Liver (tissue), 9 donors: ENCODE data around the gene LEMD2. TPM values are rescaled to one million over a fixed set of nuclear protein-coding genes. Genes with fewer than 3 reads are reported as not detected.

Source experiments
- DNase-seq: peaks from one replicate; pipeline ENCODE4 v3.0.0-alpha.2; 2017; ENCODE audit warnings: low spot score
- H3K27ac ChIP-seq, 2 donors: one replicate each; pipeline ENCODE4 v1.7.0; 2013; ENCODE audit warnings: inconsistent platforms in 2 of 2, low read length in 2 of 2, control low read depth in 1 of 2, low read depth in 1 of 2, mild to moderate bottlenecking in 1 of 2
- H3K27me3 ChIP-seq, 4 donors: one replicate each; pipeline versions ENCODE4 v1.6.1 to v1.7.0; 2013; ENCODE audit warnings: low read length in 3 of 4, inconsistent platforms in 1 of 4, mild to moderate bottlenecking in 1 of 4, moderate library complexity in 1 of 4; ENCODE audit not compliant: control insufficient read depth in 4 of 4, insufficient read depth in 4 of 4
- H3K36me3 ChIP-seq, 4 donors: one replicate each; pipeline versions ENCODE4 v1.6.1 to v1.7.0; 2013; ENCODE audit warnings: low read length in 3 of 4, mild to moderate bottlenecking in 3 of 4, low read depth in 1 of 4, moderate library complexity in 1 of 4; ENCODE audit not compliant: control insufficient read depth in 4 of 4, insufficient read depth in 3 of 4
- H3K4me1 ChIP-seq, 4 donors: one replicate each; pipeline versions ENCODE4 v1.6.1 to v1.7.0; 2013; ENCODE audit warnings: low read length in 3 of 4, mild to moderate bottlenecking in 3 of 4, moderate library complexity in 1 of 4; ENCODE audit not compliant: control insufficient read depth in 4 of 4, insufficient read depth in 4 of 4
- H3K4me3 ChIP-seq, 3 donors: one replicate each; pipeline versions ENCODE4 v1.6.1 to v1.7.0; 2013; ENCODE audit warnings: low read length in 3 of 3, control low read depth in 1 of 3, low read depth in 1 of 3, mild to moderate bottlenecking in 1 of 3
- H3K9ac ChIP-seq, 2 donors: one replicate each; pipeline ENCODE4 v1.7.0; 2013; ENCODE audit warnings: low read length in 2 of 2, mild to moderate bottlenecking in 2 of 2, moderate library complexity in 2 of 2, control low read depth in 1 of 2, low read depth in 1 of 2
- H3K9me3 ChIP-seq, 4 donors: one replicate each; pipeline versions ENCODE4 v1.6.1 to v1.7.0; 2013; ENCODE audit warnings: low read length in 3 of 4; ENCODE audit not compliant: control insufficient read depth in 4 of 4
- EGR1 ChIP-seq, 2 donors: IDR thresholded peaks; 2 replicates each; pipeline ENCODE4 v1.6.1; 2016 to 2018; ENCODE audit warnings: antibody characterized with exemption in 2 of 2, low read depth in 2 of 2
- FOXA1 ChIP-seq: IDR thresholded peaks from 2 replicates; pipeline ENCODE4 v1.6.1; 2016; ENCODE audit warnings: antibody characterized with exemption
- FOXA2 ChIP-seq: IDR thresholded peaks from 2 replicates; pipeline ENCODE4 v1.6.1; 2016; ENCODE audit warnings: antibody characterized with exemption
- GABPA ChIP-seq, 2 donors: IDR thresholded peaks in 1 of 2; conservative IDR thresholded peaks in 1 of 2; 2 replicates each; pipeline ENCODE4 v1.6.1; 2016; ENCODE audit warnings: antibody characterized with exemption in 2 of 2, mild to moderate bottlenecking in 1 of 2, moderate library complexity in 1 of 2
- HNF4A ChIP-seq, 2 donors: conservative IDR thresholded peaks; 2 replicates each; pipeline ENCODE4 v1.6.1; 2016; ENCODE audit warnings: antibody characterized with exemption in 2 of 2, mild to moderate bottlenecking in 2 of 2
- HNF4G ChIP-seq: IDR thresholded peaks from 2 replicates; pipeline ENCODE4 v1.6.1; 2016; ENCODE audit warnings: antibody characterized with exemption
- JUND ChIP-seq, 2 donors: IDR thresholded peaks; 2 replicates each; pipeline ENCODE4 v1.6.1; 2016; ENCODE audit warnings: antibody characterized with exemption in 2 of 2
- NR2F2 ChIP-seq: IDR thresholded peaks from 2 replicates; pipeline ENCODE4 v1.6.1; 2016; ENCODE audit warnings: antibody characterized with exemption
- RAD21 ChIP-seq, 2 donors: IDR thresholded peaks; 2 replicates each; pipeline ENCODE4 v1.6.1; 2016; ENCODE audit warnings: antibody characterized with exemption in 2 of 2, mild to moderate bottlenecking in 2 of 2
- RXRA ChIP-seq, 2 donors: IDR thresholded peaks; 2 replicates each; pipeline ENCODE4 v1.6.1; 2017 to 2018; ENCODE audit warnings: antibody characterized with exemption in 2 of 2, mild to moderate bottlenecking in 1 of 2
- SP1 ChIP-seq: IDR thresholded peaks from 2 replicates; pipeline ENCODE4 v1.6.1; 2018; ENCODE audit warnings: antibody characterized with exemption, mild to moderate bottlenecking
- TAF1 ChIP-seq: conservative IDR thresholded peaks from 2 replicates; pipeline ENCODE4 v1.6.1; 2016; ENCODE audit warnings: antibody characterized with exemption, mild to moderate bottlenecking
- YY1 ChIP-seq: IDR thresholded peaks from 2 replicates; pipeline ENCODE4 v1.6.1; 2016; ENCODE audit warnings: antibody characterized with exemption, mild to moderate bottlenecking
- WGBS: extraction: QIAGEN DNeasy Blood & Tissue Kit; methylation state at CpG from one replicate; pipeline ENCODE4 v1.1.7; 2013; 5-methylcytosine and 5-hydroxymethylcytosine counted together
- polyA plus RNA-seq, 2 donors: library from polyadenylated mRNA; stranded (reverse) in 1 of 2; unstranded in 1 of 2; fragments of 200-250 nt in 1 of 2; fragments of >200 nt in 1 of 2; fragmentation: Nextera tagmentation in 1 of 2; extraction: Ambion mirVana in 1 of 2; gene quantifications; one replicate each; pipeline versions ENCODE4 v1.2.1 to v1.2.3, GENCODE V29; 2013 to 2015
- total RNA-seq, 2 donors: library from RNA; depleted of rRNA; stranded (reverse); fragments of >200 nt; gene quantifications; one replicate each; pipeline ENCODE4 v1.2.3, GENCODE V29; 2014
- TF ChIP-seq, protein P1 (sequence below): IDR thresholded peaks from 2 replicates; pipeline ENCODE4 v1.6.1; 2016; ENCODE audit warnings: antibody characterized with exemption
- TF ChIP-seq, protein P2 (sequence below): fragments of 150-350 bp; IDR thresholded peaks from 2 replicates; pipeline ENCODE4 v1.5.1; 2017; ENCODE audit warnings: improper control_type of control experiment, low read depth, low read length; ENCODE audit not compliant: missing input control
- TF ChIP-seq, protein P3 (sequence below): IDR thresholded peaks from 2 replicates; pipeline ENCODE4 v1.6.1; 2016; ENCODE audit warnings: antibody characterized with exemption, mild to moderate bottlenecking
- TF ChIP-seq, protein P4 (sequence below): IDR thresholded peaks from 2 replicates; pipeline ENCODE4 v1.6.1; 2016; ENCODE audit warnings: antibody characterized with exemption
- donor health status: healthy.
- donor health status: healthy.
- donor health status: healthy.
- donor health status: healthy.
- donor health status: healthy.

The LEMD2 gene
- total and polyA plus RNA-seq, 4 donors, result 6.5 to 23.1 (median 16.6) TPM

DNA sequence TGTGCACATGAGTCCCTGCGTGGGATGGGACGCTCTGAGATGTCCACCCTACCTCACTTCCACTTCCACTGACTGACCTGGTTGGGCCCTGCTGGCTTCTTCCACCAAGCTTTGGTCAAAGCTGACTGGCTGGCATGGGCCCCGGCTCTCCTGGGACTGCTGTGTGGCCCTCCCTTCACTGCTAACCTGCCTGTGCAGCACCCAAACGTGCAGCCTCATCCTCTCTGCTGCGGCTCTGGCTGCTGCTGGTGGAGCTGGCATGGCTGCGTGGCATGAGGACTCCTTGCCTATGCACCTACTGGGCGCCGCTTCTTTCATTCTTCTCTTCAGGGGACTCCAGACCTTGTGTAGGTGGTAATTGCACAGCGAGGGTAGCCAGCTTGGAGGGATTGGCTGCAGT, 23.6 kb downstream of the LEMD2 start:
- Histone ChIP-seq H3K9me3 (no peaks in the 10 kb centered on the region), H3K4me1 (peaks cover 9 to 22% (median 17%) of the 10 kb centered on the region in 4 donors), H3K4me3 (no peak overlapping the region), H3K36me3 (no peaks in the 10 kb centered on the region), H3K27me3 (no peaks in the 10 kb centered on the region), H3K9ac (no peak overlapping the region), H3K27ac (no peak overlapping the region)
- no peak for DNase-seq
- TF ChIP-seq, protein P1, sequence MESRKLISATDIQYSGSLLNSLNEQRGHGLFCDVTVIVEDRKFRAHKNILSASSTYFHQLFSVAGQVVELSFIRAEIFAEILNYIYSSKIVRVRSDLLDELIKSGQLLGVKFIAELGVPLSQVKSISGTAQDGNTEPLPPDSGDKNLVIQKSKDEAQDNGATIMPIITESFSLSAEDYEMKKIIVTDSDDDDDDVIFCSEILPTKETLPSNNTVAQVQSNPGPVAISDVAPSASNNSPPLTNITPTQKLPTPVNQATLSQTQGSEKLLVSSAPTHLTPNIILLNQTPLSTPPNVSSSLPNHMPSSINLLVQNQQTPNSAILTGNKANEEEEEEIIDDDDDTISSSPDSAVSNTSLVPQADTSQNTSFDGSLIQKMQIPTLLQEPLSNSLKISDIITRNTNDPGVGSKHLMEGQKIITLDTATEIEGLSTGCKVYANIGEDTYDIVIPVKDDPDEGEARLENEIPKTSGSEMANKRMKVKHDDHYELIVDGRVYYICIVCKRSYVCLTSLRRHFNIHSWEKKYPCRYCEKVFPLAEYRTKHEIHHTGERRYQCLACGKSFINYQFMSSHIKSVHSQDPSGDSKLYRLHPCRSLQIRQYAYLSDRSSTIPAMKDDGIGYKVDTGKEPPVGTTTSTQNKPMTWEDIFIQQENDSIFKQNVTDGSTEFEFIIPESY, result no peak
- TF ChIP-seq, protein P2, sequence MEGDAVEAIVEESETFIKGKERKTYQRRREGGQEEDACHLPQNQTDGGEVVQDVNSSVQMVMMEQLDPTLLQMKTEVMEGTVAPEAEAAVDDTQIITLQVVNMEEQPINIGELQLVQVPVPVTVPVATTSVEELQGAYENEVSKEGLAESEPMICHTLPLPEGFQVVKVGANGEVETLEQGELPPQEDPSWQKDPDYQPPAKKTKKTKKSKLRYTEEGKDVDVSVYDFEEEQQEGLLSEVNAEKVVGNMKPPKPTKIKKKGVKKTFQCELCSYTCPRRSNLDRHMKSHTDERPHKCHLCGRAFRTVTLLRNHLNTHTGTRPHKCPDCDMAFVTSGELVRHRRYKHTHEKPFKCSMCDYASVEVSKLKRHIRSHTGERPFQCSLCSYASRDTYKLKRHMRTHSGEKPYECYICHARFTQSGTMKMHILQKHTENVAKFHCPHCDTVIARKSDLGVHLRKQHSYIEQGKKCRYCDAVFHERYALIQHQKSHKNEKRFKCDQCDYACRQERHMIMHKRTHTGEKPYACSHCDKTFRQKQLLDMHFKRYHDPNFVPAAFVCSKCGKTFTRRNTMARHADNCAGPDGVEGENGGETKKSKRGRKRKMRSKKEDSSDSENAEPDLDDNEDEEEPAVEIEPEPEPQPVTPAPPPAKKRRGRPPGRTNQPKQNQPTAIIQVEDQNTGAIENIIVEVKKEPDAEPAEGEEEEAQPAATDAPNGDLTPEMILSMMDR, result no peak
- TF ChIP-seq TAF1 (no peak), HNF4A (conservative IDR thresholded peaks at IDR 0.05) (no peak), RAD21 (IDR thresholded peaks at IDR 0.05) (no peak), HNF4G (no peak), GABPA (IDR thresholded peaks at IDR 0.05 in 1 of 2, conservative IDR thresholded peaks at IDR 0.05 in 1 of 2) (no peak), RXRA (IDR thresholded peaks at IDR 0.05) (no peak), FOXA1 (no peak), JUND (IDR thresholded peaks at IDR 0.05) (no peak), YY1 (no peak), NR2F2 (no peak), FOXA2 (no peak), SP1 (no peak)
- TF ChIP-seq, protein P3, sequence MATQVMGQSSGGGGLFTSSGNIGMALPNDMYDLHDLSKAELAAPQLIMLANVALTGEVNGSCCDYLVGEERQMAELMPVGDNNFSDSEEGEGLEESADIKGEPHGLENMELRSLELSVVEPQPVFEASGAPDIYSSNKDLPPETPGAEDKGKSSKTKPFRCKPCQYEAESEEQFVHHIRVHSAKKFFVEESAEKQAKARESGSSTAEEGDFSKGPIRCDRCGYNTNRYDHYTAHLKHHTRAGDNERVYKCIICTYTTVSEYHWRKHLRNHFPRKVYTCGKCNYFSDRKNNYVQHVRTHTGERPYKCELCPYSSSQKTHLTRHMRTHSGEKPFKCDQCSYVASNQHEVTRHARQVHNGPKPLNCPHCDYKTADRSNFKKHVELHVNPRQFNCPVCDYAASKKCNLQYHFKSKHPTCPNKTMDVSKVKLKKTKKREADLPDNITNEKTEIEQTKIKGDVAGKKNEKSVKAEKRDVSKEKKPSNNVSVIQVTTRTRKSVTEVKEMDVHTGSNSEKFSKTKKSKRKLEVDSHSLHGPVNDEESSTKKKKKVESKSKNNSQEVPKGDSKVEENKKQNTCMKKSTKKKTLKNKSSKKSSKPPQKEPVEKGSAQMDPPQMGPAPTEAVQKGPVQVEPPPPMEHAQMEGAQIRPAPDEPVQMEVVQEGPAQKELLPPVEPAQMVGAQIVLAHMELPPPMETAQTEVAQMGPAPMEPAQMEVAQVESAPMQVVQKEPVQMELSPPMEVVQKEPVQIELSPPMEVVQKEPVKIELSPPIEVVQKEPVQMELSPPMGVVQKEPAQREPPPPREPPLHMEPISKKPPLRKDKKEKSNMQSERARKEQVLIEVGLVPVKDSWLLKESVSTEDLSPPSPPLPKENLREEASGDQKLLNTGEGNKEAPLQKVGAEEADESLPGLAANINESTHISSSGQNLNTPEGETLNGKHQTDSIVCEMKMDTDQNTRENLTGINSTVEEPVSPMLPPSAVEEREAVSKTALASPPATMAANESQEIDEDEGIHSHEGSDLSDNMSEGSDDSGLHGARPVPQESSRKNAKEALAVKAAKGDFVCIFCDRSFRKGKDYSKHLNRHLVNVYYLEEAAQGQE, result no peak
- TF ChIP-seq, protein P4, sequence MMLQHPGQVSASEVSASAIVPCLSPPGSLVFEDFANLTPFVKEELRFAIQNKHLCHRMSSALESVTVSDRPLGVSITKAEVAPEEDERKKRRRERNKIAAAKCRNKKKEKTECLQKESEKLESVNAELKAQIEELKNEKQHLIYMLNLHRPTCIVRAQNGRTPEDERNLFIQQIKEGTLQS, result no peak
- WGBS, result 94% methylated on average over 9 of the region's 9 CpGs

DNA sequence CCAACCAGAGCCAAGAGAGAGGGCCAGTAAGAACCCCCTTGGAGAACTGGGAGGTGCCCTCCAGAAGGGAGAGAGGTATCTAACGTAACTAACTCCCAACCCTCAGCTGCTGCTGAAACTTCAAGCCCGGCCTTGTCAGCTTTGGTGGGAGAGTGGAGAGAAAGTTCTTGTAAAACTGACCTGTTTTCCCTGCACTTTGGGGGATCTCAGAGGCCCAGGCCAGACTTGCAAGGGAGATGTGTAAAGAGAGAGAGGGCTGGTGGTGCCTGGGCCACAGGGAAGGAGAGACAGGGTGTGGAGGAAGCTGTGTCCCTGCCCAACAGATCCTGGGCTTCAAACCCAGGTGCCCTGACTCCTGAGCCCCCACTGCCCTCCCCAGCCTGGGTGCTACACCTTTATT, 24.9 kb downstream of the LEMD2 start:
- Histone ChIP-seq H3K27me3 (no peaks in the 10 kb centered on the region), H3K9ac (no peak overlapping the region), H3K36me3 (no peaks in the 10 kb centered on the region), H3K4me3 (no peak overlapping the region), H3K4me1 (peaks cover 9 to 29% (median 19%) of the 10 kb centered on the region in 4 donors), H3K9me3 (no peaks in the 10 kb centered on the region), H3K27ac (no peak overlapping the region)
- 90% methylated on average over 2 of the region's 2 CpGs for WGBS
- TF ChIP-seq JUND (IDR thresholded peaks at IDR 0.05), result no peak
- no peak for TF ChIP-seq FOXA2
- TF ChIP-seq, protein P1, result no peak
- TF ChIP-seq HNF4G, result no peak
- no peak for TF ChIP-seq SP1
- TF ChIP-seq, protein P2, result no peak
- TF ChIP-seq EGR1 (IDR thresholded peaks at IDR 0.05; ENCODE audit: low read depth in 2 of 2), result no peak
- DNase-seq, result no peak
